ENCODE data around the gene IQGAP2.
"Not testable (repeated sequence)": the region's sequence is repeated elsewhere in the genome, so short reads cannot be mapped to it uniquely, and the experiment has no call there.

IQGAP2 gene

GRCh38 chr5:76657683-76658311 is 254.7 kb downstream of the IQGAP2 start:
- no peak for DNase-seq (ENCODE audit: low read depth)

DNA sequence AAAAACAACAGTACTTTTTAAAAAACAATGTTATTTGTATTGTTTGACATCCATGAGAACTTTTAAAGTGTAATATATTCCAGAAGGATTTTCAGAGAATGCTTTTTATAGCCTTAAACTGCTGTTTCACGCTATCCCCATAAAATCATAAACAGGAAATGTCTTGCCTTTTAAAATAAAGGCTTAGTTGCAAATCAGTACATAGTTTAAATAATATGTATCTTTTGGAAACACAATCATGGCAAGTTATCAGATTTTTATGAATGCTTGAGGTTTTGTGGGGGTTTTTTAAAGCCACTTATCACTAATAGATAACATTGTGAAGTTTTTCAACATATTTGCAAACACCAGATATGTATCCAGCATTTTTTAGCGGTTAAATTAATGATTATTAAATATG is 257.3 kb downstream of the IQGAP2 start:
- peak; percentile 62 for DNase-seq (ENCODE audit: low read depth)

DNA sequence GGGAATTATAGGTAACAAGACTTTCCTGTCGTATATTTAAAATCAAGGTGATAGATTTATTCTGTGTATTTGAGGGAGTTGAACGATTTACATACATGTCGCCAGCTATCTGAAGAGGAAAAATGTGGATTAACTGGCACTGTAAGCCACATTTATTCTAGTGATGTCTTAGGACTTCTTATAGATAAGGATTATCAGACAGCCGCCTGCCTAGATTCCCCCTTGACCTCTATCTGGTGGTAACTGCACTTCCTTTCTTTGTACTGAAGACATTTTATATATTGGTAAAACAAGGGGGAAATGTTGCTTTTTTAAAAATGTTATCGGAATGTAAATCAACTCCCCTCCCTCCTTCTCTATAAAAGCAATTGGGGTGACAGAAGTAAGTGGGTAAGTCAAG is 259.4 kb downstream of the IQGAP2 start:
- no peak for DNase-seq (ENCODE audit: low read depth)

DNA sequence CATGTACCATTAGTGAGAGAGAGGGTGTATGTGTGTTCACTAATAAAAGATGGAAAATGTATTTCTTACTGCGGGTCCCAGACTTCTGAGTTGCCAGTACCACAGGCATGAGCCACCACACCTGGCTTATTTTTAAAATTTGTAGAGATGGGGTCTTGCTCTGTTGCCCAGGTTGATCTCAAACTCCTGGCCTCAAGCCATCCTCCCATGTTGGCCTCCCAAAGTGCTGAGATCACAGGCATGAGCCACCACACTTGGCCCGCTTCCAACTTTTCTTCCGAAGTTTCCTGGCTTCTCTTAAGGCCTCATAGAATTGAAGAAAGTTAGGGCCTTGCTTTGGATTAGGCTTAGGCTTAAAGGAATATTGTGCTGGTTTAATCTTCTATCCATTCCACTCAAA is 260.5 kb downstream of the IQGAP2 start:
- no peak for DNase-seq (ENCODE audit: low read depth)

- no peak for DNase-seq (ENCODE audit: low read depth)
Measured at GRCh38 chr5:76664079-76664478, 261.0 kb downstream of the IQGAP2 start.

- no peak for DNase-seq (ENCODE audit: low read depth)
Measured at GRCh38 chr5:76667495-76667894, 264.4 kb downstream of the IQGAP2 start.

DNA sequence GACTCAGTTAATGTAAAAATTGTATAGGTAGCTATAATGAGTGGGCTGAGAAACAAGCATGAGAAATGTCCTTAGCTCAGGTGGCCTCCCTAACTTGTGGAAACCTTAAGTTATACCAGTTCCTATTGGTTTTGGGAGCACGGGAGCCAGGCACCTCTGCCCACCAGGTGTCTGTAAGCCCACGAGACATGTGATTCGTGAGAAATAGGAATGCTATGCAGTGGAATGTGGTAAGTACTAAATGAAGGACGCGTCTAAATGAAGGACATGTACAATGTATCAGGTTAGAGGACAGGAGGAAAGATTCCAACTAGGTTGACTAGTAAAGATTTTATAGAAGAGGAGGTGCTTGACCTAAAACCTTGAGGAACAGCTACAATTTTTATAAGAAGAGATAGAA is 266.2 kb downstream of the IQGAP2 start:
- DNase-seq (ENCODE audit: low read depth) = no peak

DNA sequence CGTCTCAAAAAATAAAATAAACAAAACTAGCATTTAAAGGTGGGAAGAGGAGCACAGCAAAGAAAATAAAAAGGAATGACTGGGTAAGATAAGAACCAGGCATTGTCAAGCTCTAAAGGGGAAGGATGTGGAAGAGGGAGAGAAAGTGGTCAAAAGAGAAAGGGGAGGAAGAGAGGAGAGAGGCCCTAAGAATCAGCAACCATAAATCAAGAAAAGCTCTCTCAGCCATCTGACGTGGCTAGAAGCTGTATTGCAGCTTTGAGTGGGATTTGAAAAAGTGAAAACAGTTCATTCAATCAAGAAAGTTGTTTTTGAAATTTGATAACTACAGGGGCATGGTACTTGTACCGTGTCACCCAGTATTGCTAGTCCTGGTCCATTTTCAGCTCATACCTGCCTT is 267.4 kb downstream of the IQGAP2 start:
- DNase-seq (ENCODE audit: low read depth) = no peak

GRCh38 chr5:76672242-76672641 is 269.2 kb downstream of the IQGAP2 start:
- no peak for DNase-seq (ENCODE audit: low read depth)

DNA sequence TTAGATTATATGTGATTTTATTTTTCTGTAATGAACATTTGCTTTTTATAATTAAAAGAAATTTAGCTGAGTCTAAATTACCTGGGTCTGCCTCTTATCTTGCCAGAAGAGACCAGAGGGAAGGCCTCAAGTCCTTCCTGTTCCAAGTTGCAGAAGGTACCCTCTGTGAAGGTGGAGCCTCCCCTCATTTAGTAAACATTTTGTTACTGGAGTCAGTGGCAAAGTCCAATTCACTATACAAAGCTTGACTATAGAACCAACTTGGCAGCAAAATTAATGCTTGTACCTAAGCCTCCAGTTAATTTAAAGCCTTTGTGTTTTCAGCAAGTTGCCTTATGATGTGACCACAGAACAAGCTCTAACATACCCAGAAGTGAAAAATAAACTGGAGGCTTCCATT is 270.0 kb downstream of the IQGAP2 start:
- no peak for DNase-seq (ENCODE audit: low read depth)

GRCh38 chr5:76674330-76675066 is 271.4 kb downstream of the IQGAP2 start:
- no peak for DNase-seq (ENCODE audit: low read depth)

DNA sequence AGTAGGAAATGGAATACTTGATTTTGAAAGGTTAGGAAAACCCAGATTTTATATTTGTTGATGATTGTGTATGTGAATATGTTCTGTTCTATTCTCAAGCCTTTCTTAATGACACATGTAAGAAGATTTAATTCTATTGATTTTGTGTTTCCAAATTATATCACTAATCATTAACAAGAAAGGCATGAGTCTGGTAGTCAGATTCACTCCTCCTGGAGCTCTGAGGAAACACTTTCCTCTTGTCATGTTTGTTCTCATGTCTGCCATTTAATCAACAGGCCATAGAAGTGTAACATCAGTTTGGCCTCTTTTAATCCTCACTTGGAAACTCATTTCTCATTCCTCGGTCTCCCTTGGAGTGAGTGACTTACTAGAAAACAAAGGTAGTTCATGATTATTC is 272.3 kb downstream of the IQGAP2 start:
- DNase-seq (ENCODE audit: low read depth) = no peak

DNA sequence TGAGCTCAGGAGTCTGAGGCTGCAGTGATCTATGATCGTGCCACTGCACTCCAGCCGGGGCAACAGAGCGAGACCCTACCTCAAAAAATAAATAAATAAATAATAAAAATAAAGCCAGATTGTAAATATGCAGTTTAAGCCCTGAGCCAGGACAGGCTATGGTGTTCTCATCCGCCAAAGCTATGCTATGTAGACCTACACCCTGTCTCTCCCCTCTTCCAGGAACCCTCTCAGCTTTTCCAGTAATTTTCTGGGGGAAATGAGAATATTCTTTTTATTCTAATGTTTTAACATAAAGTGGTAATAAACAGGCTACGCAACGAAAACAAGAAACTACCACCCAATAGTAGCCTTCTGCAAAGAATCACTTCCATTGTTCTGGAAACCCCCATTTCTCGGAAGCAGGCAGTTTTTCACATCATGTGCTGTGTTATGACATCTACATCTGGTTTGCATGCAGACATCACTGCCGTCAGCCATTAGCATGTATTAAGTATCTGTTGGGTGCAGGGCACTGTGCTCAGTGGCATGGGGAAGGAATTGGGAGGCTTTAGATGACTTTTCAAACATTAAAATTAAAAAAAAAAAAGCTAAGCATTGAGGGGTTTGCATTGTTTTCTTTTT is 274.9 kb downstream of the IQGAP2 start:
- no peak for DNase-seq (ENCODE audit: low read depth)

DNA sequence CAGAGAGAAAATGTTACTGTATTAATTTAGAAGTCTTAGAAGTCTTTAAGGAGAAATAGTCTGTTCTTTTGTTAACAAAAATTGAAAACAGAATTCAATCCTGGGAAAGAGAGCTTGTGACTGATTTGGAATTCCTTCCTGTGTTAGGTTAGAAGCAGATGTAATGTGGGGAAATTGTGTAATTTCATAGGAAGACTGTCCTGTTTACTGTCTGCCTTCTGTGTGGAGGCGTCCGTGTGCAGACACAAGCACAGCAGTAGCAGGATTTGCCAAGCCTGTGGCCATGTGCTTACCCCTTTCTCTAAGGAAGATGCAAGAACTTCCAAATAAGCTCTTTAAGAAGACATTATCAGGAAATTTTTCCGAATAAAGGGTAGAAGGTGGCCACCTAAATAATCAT is 276.1 kb downstream of the IQGAP2 start:
- peak; percentile 43 for DNase-seq (ENCODE audit: low read depth)

- DNase-seq (ENCODE audit: low read depth) = not testable (repeated sequence)
Measured at GRCh38 chr5:76680826-76681225, 277.7 kb downstream of the IQGAP2 start.

GRCh38 chr5:76681287-76681686 is 278.2 kb downstream of the IQGAP2 start:
- DNase-seq (ENCODE audit: low read depth) = no peak

DNA sequence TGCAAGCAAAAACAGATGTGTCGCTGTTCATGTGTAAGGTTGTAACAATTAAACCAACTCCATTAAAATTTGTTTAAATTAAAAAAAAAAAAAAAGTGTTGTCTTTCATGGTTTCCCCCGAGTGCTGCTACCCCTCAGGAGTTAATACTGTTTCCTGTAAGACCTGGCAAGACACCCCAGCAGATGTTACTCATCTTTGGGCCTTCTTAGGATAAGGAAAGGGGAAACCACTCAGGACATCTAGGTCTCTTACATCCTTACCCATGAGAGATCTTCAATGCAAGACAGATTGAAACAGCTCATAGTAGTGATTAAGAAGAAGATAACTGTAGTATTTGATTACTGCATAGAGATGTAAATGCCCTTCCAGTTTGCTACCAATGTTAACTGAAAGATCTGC is 279.3 kb downstream of the IQGAP2 start:
- peak; percentile 16 for DNase-seq (ENCODE audit: low read depth)

DNA sequence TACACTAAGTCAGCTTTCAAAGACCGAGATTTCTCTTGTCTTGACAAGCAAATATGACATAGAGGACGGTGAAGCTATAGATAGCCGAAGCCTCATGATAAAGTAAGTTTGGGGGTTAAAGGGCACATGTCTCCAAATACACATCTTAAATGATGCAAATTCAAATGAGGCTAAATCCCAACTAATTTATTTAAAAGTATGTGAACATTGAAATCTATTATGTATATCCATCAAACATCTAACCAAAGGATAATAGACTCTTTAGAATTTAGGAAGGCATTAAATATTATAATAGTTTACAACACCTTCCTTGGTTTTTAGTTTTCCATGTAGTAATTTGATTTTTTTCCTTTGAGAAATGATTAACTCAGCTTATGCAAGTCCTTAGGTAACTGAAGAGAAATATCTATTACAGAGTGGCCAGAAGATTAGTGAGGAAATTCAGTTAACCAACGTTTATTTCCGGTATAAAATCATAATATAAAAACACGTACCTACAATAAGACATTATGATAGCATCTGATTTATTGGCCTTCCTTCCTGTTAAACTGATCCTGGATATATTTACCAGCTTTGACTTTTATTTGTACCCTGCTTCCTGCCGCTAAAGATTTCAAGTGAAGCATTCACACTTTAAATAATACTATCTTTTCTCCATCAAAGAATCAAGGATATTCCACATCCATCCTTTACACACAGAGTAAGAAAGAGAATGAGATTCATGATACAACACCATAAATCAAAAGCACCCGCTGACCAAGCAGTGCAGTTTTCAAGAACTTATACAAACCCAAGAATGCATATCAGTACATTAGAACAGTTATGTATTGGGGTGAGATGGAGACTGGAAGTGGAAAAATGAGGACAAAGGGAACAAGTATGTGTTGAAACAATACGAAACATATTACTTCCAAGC is 281.0 kb downstream of the IQGAP2 start:
- no peak for DNase-seq (ENCODE audit: low read depth)

GRCh38 chr5:76684756-76685519 is 281.9 kb downstream of the IQGAP2 start:
- peak; percentile 39 for DNase-seq (ENCODE audit: low read depth)

- no peak for DNase-seq (ENCODE audit: low read depth)
Measured at GRCh38 chr5:76685704-76686103, 282.6 kb downstream of the IQGAP2 start.

GRCh38 chr5:76688212-76688611 is 285.1 kb downstream of the IQGAP2 start:
- DNase-seq (ENCODE audit: low read depth) = peak; percentile 15

- DNase-seq (ENCODE audit: low read depth) = peak; percentile 87
Measured at GRCh38 chr5:76688836-76689235, 285.8 kb downstream of the IQGAP2 start.

Measured in EH (cell line).